BJ (cell line): Measurements from ENCODE around the gene PRRG3. TPM values are rescaled to one million over a fixed set of nuclear protein-coding genes. Genes with fewer than 3 reads are reported as not detected.

ENCODE experiments used
- CTCF ChIA-PET: fragments of 350-600 bp; formaldehyde crosslinking; extraction: SDS; loops from one replicate; lab custom pipeline; 2021; ENCODE audit warnings: antibody characterized with exemption, inconsistent platforms; lab: Yijun Ruan, JAX
- POLR2A ChIA-PET: fragments of 300-600 bp; sonication (Branson Sonifier 250); formaldehyde crosslinking; extraction: SDS; loops from one replicate; lab custom pipeline; 2021; ENCODE audit warnings: antibody characterized with exemption; lab: Charles Lee
- DNase-seq: peaks from one replicate; pipeline ENCODE4 v3.0.0-alpha.2; 2011; ENCODE audit warnings: low read depth
- H3K27me3 ChIP-seq: 2 replicates; pipeline ENCODE4 v1.6.0; 2011; ENCODE audit warnings: low read length; ENCODE audit not compliant: control insufficient read depth, insufficient read depth
- H3K36me3 ChIP-seq: 2 replicates; pipeline ENCODE4 v1.5.1; 2011; ENCODE audit warnings: low read length; ENCODE audit not compliant: control insufficient read depth, insufficient read depth
- H3K4me3 ChIP-seq: 2 replicates; pipeline ENCODE4 v1.5.1; 2011; ENCODE audit warnings: low read depth, mild to moderate bottlenecking, control low read depth, low read length
- CTCF ChIP-seq: IDR thresholded peaks from 2 replicates; pipeline ENCODE4 v1.5.1; 2011; ENCODE audit warnings: low read depth, mild to moderate bottlenecking, control low read depth, inconsistent platforms, low read length, moderate library complexity; ENCODE audit not compliant: insufficient read depth
- polyA plus RNA-seq: library from polyadenylated mRNA; depleted of rRNA; stranded (reverse); fragments of >200 nt; gene quantifications from 2 replicates; pipeline ENCODE4 v1.2.3, GENCODE V29; 2011

PRRG3 gene
- polyA plus RNA-seq, 1 experiment = not detected

GRCh38 chrX:151697522-151697921, 2.3 kb downstream of the PRRG3 start:
- no peak overlapping the region for H3K4me3 ChIP-seq
- no peaks in the 10 kb centered on the region for H3K36me3 ChIP-seq
- TF ChIP-seq CTCF = no peak
- H3K27me3 ChIP-seq = no peaks in the 10 kb centered on the region
- CTCF ChIA-PET = no interaction called here
- DNase-seq = peak; percentile 63
- POLR2A ChIA-PET = interaction anchor here (0.5 kb wide), 1 partner anchor 149 kb away, joined by 3 read pairs; no protein-coding TSS in a partner anchor

GRCh38 chrX:151698485-151698884, 3.2 kb downstream of the PRRG3 start:
- CTCF ChIA-PET = no interaction called here
- POLR2A ChIA-PET = no interaction called here
- no peak for TF ChIP-seq CTCF

GRCh38 chrX:151699746-151700145, 4.5 kb downstream of the PRRG3 start:
- ChIA-PET POLR2A (no interaction called here), CTCF (no interaction called here)
- TF ChIP-seq CTCF = no peak
- Histone ChIP-seq H3K4me3 (no peak overlapping the region), H3K36me3 (no peaks in the 10 kb centered on the region), H3K27me3 (no peaks in the 10 kb centered on the region)
- DNase-seq = no peak

More at GRCh38 chrX:151698485-151698884, 3.2 kb downstream of the PRRG3 start:
- H3K36me3 ChIP-seq = no peaks in the 10 kb centered on the region
- H3K27me3 ChIP-seq = no peaks in the 10 kb centered on the region
- H3K4me3 ChIP-seq = no peak overlapping the region
- DNase-seq = no peak

- Histone ChIP-seq H3K27me3 (no peaks in the 10 kb centered on the region), H3K4me3 (no peak overlapping the region), H3K36me3 (no peaks in the 10 kb centered on the region)
- no peak for TF ChIP-seq CTCF
- ChIA-PET CTCF (no interaction called here), POLR2A (no interaction called here)
- no peak for DNase-seq
These were observed 5.3 kb downstream of the PRRG3 start for GRCh38 chrX:151700581-151700980.

GRCh38 chrX:151701071-151701470, 5.8 kb downstream of the PRRG3 start:
- DNase-seq = no peak
- POLR2A ChIA-PET = no interaction called here
- H3K36me3 ChIP-seq = no peaks in the 10 kb centered on the region
- TF ChIP-seq CTCF = no peak
- CTCF ChIA-PET = no interaction called here
- no peak overlapping the region for H3K4me3 ChIP-seq
- H3K27me3 ChIP-seq = no peaks in the 10 kb centered on the region
